Measurements from ENCODE around the gene TTLL9. TPM values are rescaled to one million over a fixed set of nuclear protein-coding genes. Genes with fewer than 3 reads are reported as not detected.

TTLL9 gene
- total and polyA plus RNA-seq, 8 donors = 0.15 to 0.43 (median 0.18) TPM; not detected in 5

- no peak for TF ChIP-seq POLR2A (IDR thresholded peaks at IDR 0.05)
- TF ChIP-seq POLR2AphosphoS5 (IDR thresholded peaks at IDR 0.05) = no peak
- no peak for TF ChIP-seq CTCF (IDR thresholded peaks at IDR 0.05)
- TF ChIP-seq EP300 (IDR thresholded peaks at IDR 0.05) = no peak
- DNase-seq = no peak
- intact Hi-C loops (cut with DNase I; ENCODE audit: low total_unique reads) = no loop called here
- H3K4me3 ChIP-seq = no peak overlapping the region
- no peaks in the 10 kb centered on the region for H3K27me3 ChIP-seq
- peaks cover 0 to 13% (median 10%) of the 10 kb centered on the region in 4 donors for H3K4me1 ChIP-seq
- H3K27ac ChIP-seq = no peak overlapping the region
- no peaks in the 10 kb centered on the region for H3K9me3 ChIP-seq
- H3K36me3 ChIP-seq = no peaks in the 10 kb centered on the region
Measured at GRCh38 chr20:31877684-31878083, 7.2 kb downstream of the TTLL9 start.

- TF ChIP-seq CTCF (IDR thresholded peaks at IDR 0.05) = no peak
- TF ChIP-seq POLR2AphosphoS5 (IDR thresholded peaks at IDR 0.05) = peak; percentile 34 to 68 (median 64)
- H3K27ac ChIP-seq = peak overlapping the region; percentile 73 to 86 (median 80)
- no peaks in the 10 kb centered on the region for H3K27me3 ChIP-seq
- DNase-seq = peak; percentile 96 to 97
- H3K9me3 ChIP-seq = no peaks in the 10 kb centered on the region
- WGBS, 5 donors = 5 to 7% (median 6%) methylated on average over 34 to 45 of the region's 45 CpGs
- no peaks in the 10 kb centered on the region for H3K36me3 ChIP-seq
- intact Hi-C loops (cut with DNase I; ENCODE audit: low total_unique reads) = no loop called here
- H3K4me1 ChIP-seq = peaks cover 0 to 13% (median 10%) of the 10 kb centered on the region in 4 donors
- H3K4me3 ChIP-seq = peak overlapping the region; percentile 48 to 61 (median 54)
Measured at GRCh38 chr20:31879143-31879987, 8.9 kb downstream of the TTLL9 start.

- Histone ChIP-seq H3K9me3 (no peaks in the 10 kb centered on the region), H3K4me3 (no peak overlapping the region), H3K27ac (no peak overlapping the region), H3K36me3 (no peaks in the 10 kb centered on the region), H3K4me1 (peaks cover 0 to 13% (median 10%) of the 10 kb centered on the region in 4 donors), H3K27me3 (peaks cover 0 to 9% (median 0%) of the 10 kb centered on the region in 3 donors)
- TF ChIP-seq POLR2A (IDR thresholded peaks at IDR 0.05) (no peak), POLR2AphosphoS5 (IDR thresholded peaks at IDR 0.05) (no peak), CTCF (IDR thresholded peaks at IDR 0.05) (no peak), EP300 (IDR thresholded peaks at IDR 0.05) (no peak)
- WGBS, 5 donors = 47 to 61% (median 50%) methylated on average over 5 of the region's 5 CpGs
- intact Hi-C loops (cut with DNase I; ENCODE audit: low total_unique reads) = no loop called here
- no peak for DNase-seq
Measured at GRCh38 chr20:31881945-31882344, 11.5 kb downstream of the TTLL9 start.

GRCh38 chr20:31883829-31884228 lies 13.4 kb downstream of the TTLL9 start:
- Histone ChIP-seq H3K4me3 (no peak overlapping the region), H3K27ac (no peak overlapping the region), H3K36me3 (no peaks in the 10 kb centered on the region), H3K27me3 (peaks cover 0 to 9% (median 0%) of the 10 kb centered on the region in 3 donors), H3K4me1 (peaks cover 0 to 12% (median 10%) of the 10 kb centered on the region in 4 donors), H3K9me3 (no peaks in the 10 kb centered on the region)
- DNase-seq = no peak
- intact Hi-C loops (cut with DNase I; ENCODE audit: low total_unique reads) = no loop called here
- TF ChIP-seq CTCF (IDR thresholded peaks at IDR 0.05) = no peak
- no peak for TF ChIP-seq POLR2A (IDR thresholded peaks at IDR 0.05)
- TF ChIP-seq EP300 (IDR thresholded peaks at IDR 0.05) = no peak
- TF ChIP-seq POLR2AphosphoS5 (IDR thresholded peaks at IDR 0.05) = no peak

Data from stomach (tissue), 9 donors.